GM12878 (cell line): ENCODE measurements around the gene TRIB2. TPM values are rescaled to one million over a fixed set of nuclear protein-coding genes. Genes with fewer than 3 reads are reported as not detected.

Source experiments
- ATAC-seq: fragments of 200-7000 bp; cut with Tn5 transposase; 3 replicates; pipeline ENCODE4 v1.9.1; 2020; ENCODE audit warnings: mild to moderate bottlenecking, moderate library complexity
- BruUV-seq: library from RNA; stranded (reverse); fragments of 400-500 nt; replicated peaks from 2 replicates; lab custom pipeline; 2021; lab: Mats Ljungman, UMichigan
- CTCF ChIA-PET: fragments of 300-600 bp; sonication (Branson Sonifier 250); formaldehyde crosslinking; extraction: SDS; loops from one replicate; lab custom pipeline; 2021; ENCODE audit warnings: inconsistent platforms; lab: Yijun Ruan, JAX
- POLR2A ChIA-PET: fragments of 350-600 bp; formaldehyde crosslinking; extraction: SDS; loops from one replicate; lab custom pipeline; 2021; ENCODE audit warnings: inconsistent platforms; lab: Charles Lee
- RAD21 ChIA-PET: fragments of 300-600 bp; sonication (Branson Sonifier 250); formaldehyde crosslinking; loops from one replicate; lab custom pipeline; 2023; ENCODE audit warnings: antibody characterized with exemption; ENCODE audit not compliant: unreplicated experiment; lab: Charles Lee
- SMC1A ChIA-PET: fragments of 300-600 bp; sonication (Branson Sonifier 250); formaldehyde crosslinking; loops from one replicate; lab custom pipeline; 2023; ENCODE audit not compliant: unreplicated experiment, uncharacterized antibody; lab: Charles Lee
- DNase-seq: peaks from one replicate; pipeline ENCODE4 v3.0.0-alpha.2; 2011; ENCODE audit warnings: low read depth, low spot score
- FAIRE-seq: peaks from 3 replicates; lab custom pipeline; 2011; peaks lifted over from hg19 to GRCh38; lab: Jason Lieb, UNC
- H2AFZ ChIP-seq: 2 replicates; pipeline ENCODE4 v1.6.0; 2011; ENCODE audit warnings: low read depth, low read length, control low read depth; ENCODE audit not compliant: control insufficient read depth
- H3K27ac ChIP-seq: 2 replicates; pipeline ENCODE4 v1.5.1; 2011; ENCODE audit warnings: control low read depth; ENCODE audit not compliant: control insufficient read depth, insufficient read depth
- H3K27me3 ChIP-seq, 2 experiments: replicated peaks in 1 of 2; 2 replicates each; pipeline versions ENCODE4 v1.6.0 to v1.6.1; 2011; ENCODE audit warnings: low read length in 1 of 2; ENCODE audit not compliant: control insufficient read depth in 2 of 2, insufficient read depth in 2 of 2
- H3K36me3 ChIP-seq, 2 experiments: 2 replicates each; pipeline ENCODE4 v1.5.1; 2011; ENCODE audit warnings: low read length in 1 of 2; ENCODE audit not compliant: control insufficient read depth in 2 of 2, insufficient read depth in 2 of 2
- H3K4me1 ChIP-seq: 2 replicates; pipeline ENCODE4 v1.6.1; 2011; ENCODE audit warnings: mild to moderate bottlenecking, low read length, moderate library complexity, mixed read lengths; ENCODE audit not compliant: control insufficient read depth, insufficient read depth
- H3K4me2 ChIP-seq: 2 replicates; pipeline ENCODE4 v1.6.0; 2011; ENCODE audit warnings: control low read depth; ENCODE audit not compliant: control insufficient read depth, insufficient read depth
- H3K4me3 ChIP-seq: fragments of 200-600 bp; sonication (generic); 2 replicates; pipeline ENCODE4 v1.5.1; 2016
- H3K79me2 ChIP-seq: 2 replicates; pipeline ENCODE4 v1.6.0; 2011; ENCODE audit warnings: low read length; ENCODE audit not compliant: control insufficient read depth, insufficient read depth
- H3K9ac ChIP-seq: 2 replicates; pipeline ENCODE4 v1.8.0; 2011; ENCODE audit warnings: low read length, control low read depth, mixed read lengths; ENCODE audit not compliant: control insufficient read depth, insufficient read depth
- H3K9me3 ChIP-seq: replicated peaks from 3 replicates; pipeline ENCODE4 v1.5.1; 2011; ENCODE audit warnings: mild to moderate bottlenecking, low read length; ENCODE audit not compliant: control insufficient read depth, insufficient read depth
- H4K20me1 ChIP-seq: 2 replicates; pipeline ENCODE4 v1.6.0; 2011; ENCODE audit not compliant: control insufficient read depth, insufficient read depth
- CHD4 ChIP-seq: fragments of 200-600 bp; sonication (generic); IDR thresholded peaks from 2 replicates; pipeline ENCODE4 v1.6.1; 2016; ENCODE audit warnings: mild to moderate bottlenecking
- CTCF ChIP-seq, 3 experiments: IDR thresholded peaks in 2 of 3; conservative IDR thresholded peaks in 1 of 3; 2 replicates each; pipeline ENCODE4 v1.5.1; 2011; ENCODE audit warnings: low read depth in 3 of 3, low read length in 3 of 3, mild to moderate bottlenecking in 3 of 3, control low read depth in 2 of 3, moderate library complexity in 2 of 3, inconsistent platforms in 1 of 3, mixed read lengths in 1 of 3; ENCODE audit not compliant: control insufficient read depth in 2 of 3, insufficient read depth in 1 of 3; ENCODE audit errors: extremely low read depth in 1 of 3
- E4F1 ChIP-seq: fragments of 450-650 bp; IDR thresholded peaks from 2 replicates; pipeline ENCODE4 v1.6.1; 2018; ENCODE audit warnings: borderline replicate concordance, mild to moderate bottlenecking; ENCODE audit not compliant: partially characterized antibody
- ESRRA ChIP-seq: IDR thresholded peaks from 2 replicates; pipeline ENCODE4 v1.6.1; 2012; ENCODE audit warnings: mild to moderate bottlenecking, low read length, improper control_type of control experiment
- HDAC2 ChIP-seq: fragments of 200-600 bp; sonication (generic); IDR thresholded peaks from 2 replicates; pipeline ENCODE4 v1.6.1; 2017
- JUNB ChIP-seq: IDR thresholded peaks from 2 replicates; pipeline ENCODE4 v1.6.1; 2016; ENCODE audit warnings: antibody characterized with exemption, mild to moderate bottlenecking
- KLF5 ChIP-seq: fragments of 450-650 bp; IDR thresholded peaks from 2 replicates; pipeline ENCODE4 v1.6.1; 2014; ENCODE audit warnings: mild to moderate bottlenecking; ENCODE audit not compliant: partially characterized antibody
- LARP7 ChIP-seq: fragments of 450-650 bp; IDR thresholded peaks from 2 replicates; pipeline ENCODE4 v1.6.1; 2017; ENCODE audit warnings: mild to moderate bottlenecking
- MAX ChIP-seq: IDR thresholded peaks from 2 replicates; pipeline ENCODE4 v1.6.1; 2012; ENCODE audit warnings: low read depth, low read length, improper control_type of control experiment
- MTA2 ChIP-seq: fragments of 450-650 bp; IDR thresholded peaks from 2 replicates; pipeline ENCODE4 v1.6.1; 2016; ENCODE audit warnings: low read depth, mild to moderate bottlenecking, moderate library complexity
- POLR2AphosphoS2 ChIP-seq: IDR thresholded peaks from 2 replicates; pipeline ENCODE4 v1.6.1; 2011; ENCODE audit warnings: low read depth, mild to moderate bottlenecking, low read length, improper control_type of control experiment, moderate library complexity
- SREBF2 ChIP-seq: IDR thresholded peaks from 2 replicates; pipeline ENCODE4 v1.6.1; 2012; ENCODE audit warnings: mild to moderate bottlenecking, low read length
- ZNF207 ChIP-seq: fragments of 450-650 bp; IDR thresholded peaks from 2 replicates; pipeline ENCODE4 v1.6.1; 2014; ENCODE audit warnings: antibody characterized with exemption, mild to moderate bottlenecking, borderline replicate concordance
- WGBS: methylation state at CpG from one replicate; pipeline ENCODE4 v1.1.6; 2016; ENCODE audit warnings: low lambda C conversion rate; ENCODE audit not compliant: insufficient replicate concordance, insufficient coverage; ENCODE audit errors: missing lambda C conversion rate; 5-methylcytosine and 5-hydroxymethylcytosine counted together
- in situ Hi-C: fragments of 300-500 bp; cut with MboI; formaldehyde crosslinking; loops from 9 replicates; pipeline ENCODE4 v1.14.3; 2018; ENCODE audit warnings: mixed read lengths
- intact Hi-C: fragments of 100-400 bp; cut with micrococcal nuclease; formaldehyde crosslinking; loops from one replicate; pipeline ENCODE4 v1.14.2; 2022; ENCODE audit not compliant: unreplicated experiment
- polyA plus RNA-seq, 11 experiments: library from polyadenylated mRNA; depleted of rRNA in 4 of 11; unstranded in 6 of 11; stranded (reverse) in 5 of 11; fragments of >200 nt; fragmentation: Nextera tagmentation in 4 of 11; fragmentation: Illumina TruSeq in 1 of 11; extraction: Ambion mirVana in 4 of 11; extraction: Trizol in 1 of 11; gene quantifications; 1 replicate in 1 of 11; 2 replicates in 10 of 11; pipeline versions ENCODE4 v1.2.1 to v1.2.3, GENCODE V29; 2011 to 2016; ENCODE audit warnings: inconsistent platforms in 2 of 11, missing spikeins in 2 of 11, low read depth in 1 of 11
- total RNA-seq, 4 experiments: library from RNA; depleted of rRNA in 3 of 4; stranded (reverse); fragments of >200 nt in 3 of 4; fragmentation: Illumina TruSeq in 1 of 4; extraction: Trizol in 1 of 4; gene quantifications; 2 replicates each; pipeline versions ENCODE4 v1.2.1 to v1.2.3, GENCODE V29; 2013 to 2021

Gene TRIB2
- total and polyA plus RNA-seq, 10 of the 15 experiments (the other 5 are each of a cell fraction or from before 2014, with no cell fraction given) = 1.6 to 9.2 (median 5.2) TPM

- ChIA-PET SMC1A (interaction anchor here (0.9 kb wide), 1 partner anchor 11 kb away, joined by 3 read pairs; no protein-coding TSS in a partner anchor), RAD21 (no interaction called here), CTCF (interaction anchor here (1.5 kb wide), 1 partner anchor 10 kb away, joined by 6 read pairs; no protein-coding TSS in a partner anchor), POLR2A (no interaction called here)
- Histone ChIP-seq H3K4me1 (no peaks in the 10 kb centered on the region), H3K4me2 (no peak overlapping the region), H3K4me3 (no peak overlapping the region), H3K27ac (no peak overlapping the region), H3K27me3 (no peaks in the 10 kb centered on the region), H3K36me3 (no peaks in the 10 kb centered on the region), H4K20me1 (no peaks in the 10 kb centered on the region), H3K79me2 (no peaks in the 10 kb centered on the region), H3K9ac (no peak overlapping the region), H2AFZ (no peak overlapping the region), H3K9me3 (peaks cover 2% of the 10 kb centered on the region; the same call in 1 of the 3 replicates)
- no peak for TF ChIP-seq JUNB
- TF ChIP-seq POLR2AphosphoS2 = no peak
- TF ChIP-seq CHD4 = no peak
- no peak for TF ChIP-seq MTA2
- no peak for TF ChIP-seq HDAC2
- no peak for TF ChIP-seq ESRRA
- ATAC-seq (no peak), DNase-seq (no peak), FAIRE-seq (no peak)
- in situ Hi-C loops = no loop called here
- intact Hi-C loops = no loop called here
- 32% methylated on average over 2 of the region's 2 CpGs for WGBS
- no TSS peak for BruUV-seq
Observed at GRCh38 chr2:12705742-12706141, 11.0 kb upstream of the TRIB2 start.

- TF ChIP-seq CTCF (IDR thresholded peaks at IDR 0.05 in 2 of 3, conservative IDR thresholded peaks at IDR 0.05 in 1 of 3; ENCODE audit: control insufficient read depth in 2 of 3, extremely low read depth in 1 of 3, insufficient read depth in 1 of 3, low read depth in 3 of 3, low read length in 3 of 3) (no peak), E4F1 (no peak), MAX (no peak), KLF5 (no peak), ZNF207 (no peak), SREBF2 (no peak), LARP7 (no peak)
- Histone ChIP-seq H3K79me2 (no peaks in the 10 kb centered on the region), H3K9me3 (peaks cover 2% of the 10 kb centered on the region; the same call in 1 of the 3 replicates), H3K27ac (no peak overlapping the region), H2AFZ (no peak overlapping the region), H3K27me3 (no peaks in the 10 kb centered on the region; a peak in 1 of 4 replicates), H3K9ac (no peak overlapping the region), H3K4me1 (no peaks in the 10 kb centered on the region), H3K4me3 (no peak overlapping the region), H3K4me2 (no peak overlapping the region), H3K36me3 (no peaks in the 10 kb centered on the region), H4K20me1 (no peaks in the 10 kb centered on the region)
- ChIA-PET POLR2A (no interaction called here), SMC1A (interaction anchor here (0.5 to 1.0 kb wide), 2 partner anchors 256 to 275 kb away, joined by 3 read pairs; no protein-coding TSS in a partner anchor), RAD21 (interaction anchor here (0.7 to 1.2 kb wide), 2 partner anchors 676 kb away, joined by 3 to 6 read pairs; no protein-coding TSS in a partner anchor), CTCF (interaction anchor here (1.1 to 1.9 kb wide), 2 partner anchors 10 to 165 kb away, joined by 3 to 6 read pairs; no protein-coding TSS in a partner anchor)
- ATAC-seq (no peak), DNase-seq (no peak), FAIRE-seq (no peak)
- WGBS = 52% methylated on average over 8 of the region's 8 CpGs
- BruUV-seq = no TSS peak
- intact Hi-C loops = no loop called here
- in situ Hi-C loops = no loop called here
Observed at GRCh38 chr2:12708508-12709206, 8.1 kb upstream of the TRIB2 start.
